Keratinocyte (primary cell): ENCODE results near the gene FUT8. TPM values are rescaled to one million over a fixed set of nuclear protein-coding genes. Genes with fewer than 3 reads are reported as not detected.

ENCODE experiments used
- DNase-seq: peaks from one replicate; pipeline ENCODE4 v3.0.0-alpha.2; 2011; ENCODE audit warnings: low read depth, missing footprints, low spot score
- FAIRE-seq: peaks from 2 replicates; lab custom pipeline; 2011; peaks lifted over from hg19 to GRCh38; lab: Jason Lieb, UNC
- H2AFZ ChIP-seq: 2 replicates; pipeline ENCODE4 v1.6.0; 2012; ENCODE audit warnings: low read length, control low read depth, inconsistent platforms; ENCODE audit not compliant: control insufficient read depth
- H3K27ac ChIP-seq: 2 replicates; pipeline ENCODE4 v1.5.1; 2011; ENCODE audit warnings: low read length; ENCODE audit not compliant: control insufficient read depth, insufficient read depth
- H3K27me3 ChIP-seq: 3 replicates; pipeline ENCODE4 v1.6.0; 2011; ENCODE audit warnings: low read length; ENCODE audit not compliant: control insufficient read depth, insufficient read depth; ENCODE audit errors: extremely low read depth
- H3K36me3 ChIP-seq, 2 experiments: 2 replicates in 1 of 2; 3 replicates in 1 of 2; pipeline ENCODE4 v1.5.1; 2011; ENCODE audit warnings: low read length in 2 of 2, mild to moderate bottlenecking in 1 of 2; ENCODE audit not compliant: control insufficient read depth in 2 of 2, insufficient read depth in 2 of 2; ENCODE audit errors: extremely low read depth in 1 of 2
- H3K4me1 ChIP-seq: 3 replicates; pipeline ENCODE4 v1.5.1; 2011; ENCODE audit warnings: low read length; ENCODE audit not compliant: control insufficient read depth, insufficient read depth; ENCODE audit errors: extremely low read depth
- H3K4me2 ChIP-seq: 3 replicates; pipeline ENCODE4 v1.6.0; 2011; ENCODE audit warnings: low read depth, low read length; ENCODE audit not compliant: control insufficient read depth, insufficient read depth; ENCODE audit errors: extremely low read depth
- H3K4me3 ChIP-seq, 3 experiments: fragments of 200-600 bp in 1 of 3; sonication (generic) in 1 of 3; 2 replicates in 2 of 3; 3 replicates in 1 of 3; pipeline ENCODE4 v1.5.1; 2011 to 2016; ENCODE audit warnings: low read length in 3 of 3, mild to moderate bottlenecking in 3 of 3, control low read depth in 2 of 3, inconsistent platforms in 1 of 3, low read depth in 1 of 3, mixed read lengths in 1 of 3, mixed run types in 1 of 3, moderate library complexity in 1 of 3; ENCODE audit not compliant: control insufficient read depth in 2 of 3, insufficient read depth in 2 of 3; ENCODE audit errors: extremely low read depth in 1 of 3
- H3K79me2 ChIP-seq: 2 replicates; pipeline ENCODE4 v1.6.0; 2012; ENCODE audit warnings: low read length; ENCODE audit not compliant: control insufficient read depth, insufficient read depth
- H3K9ac ChIP-seq: 3 replicates; pipeline ENCODE4 v1.6.0; 2011; ENCODE audit warnings: low read length; ENCODE audit not compliant: control insufficient read depth, insufficient read depth; ENCODE audit errors: extremely low read depth
- H3K9me1 ChIP-seq: 3 replicates; pipeline ENCODE4 v1.6.0; 2011; ENCODE audit warnings: low read length; ENCODE audit not compliant: control insufficient read depth, insufficient read depth; ENCODE audit errors: extremely low read depth
- H3K9me3 ChIP-seq: 2 replicates; pipeline ENCODE4 v1.5.1; 2012; ENCODE audit warnings: low read depth, low read length; ENCODE audit not compliant: control insufficient read depth
- H4K20me1 ChIP-seq: 3 replicates; pipeline ENCODE4 v1.6.0; 2011; ENCODE audit warnings: low read length; ENCODE audit not compliant: control insufficient read depth, insufficient read depth; ENCODE audit errors: extremely low read depth
- EZH2 ChIP-seq: IDR thresholded peaks from one replicate; pipeline ENCODE4 v1.6.1; 2012; ENCODE audit warnings: inconsistent platforms, mild to moderate bottlenecking, low read length, moderate library complexity
- dilution Hi-C: fragments of 300-500 bp; cut with MboI; formaldehyde crosslinking; loops from one replicate; pipeline ENCODE4 v1.7.0; 2020; ENCODE audit warnings: low sequenced_read_pairs; ENCODE audit not compliant: extremely low pct_ligation_motif_present
- polyA plus RNA-seq, 5 experiments: library from polyadenylated mRNA; depleted of rRNA in 3 of 5; stranded (reverse) in 3 of 5; stranded (forward) in 1 of 5; unstranded in 1 of 5; fragments of >200 nt; gene quantifications; 1 replicate in 1 of 5; 2 replicates in 3 of 5; 3 replicates in 1 of 5; pipeline versions ENCODE4 v1.2.1 to v1.2.3, GENCODE V29; 2011 to 2012; ENCODE audit warnings: missing spikeins in 2 of 5, low read depth in 1 of 5, low replicate concordance in 1 of 5
- TF ChIP-seq, protein P1 (sequence below), 3 experiments: IDR thresholded peaks in 1 of 3; conservative IDR thresholded peaks in 1 of 3; optimal IDR thresholded peaks in 1 of 3; 2 replicates in 2 of 3; 3 replicates in 1 of 3; pipeline versions ENCODE3 to v1.5.1; 2011; ENCODE audit warnings: low read length in 3 of 3, mild to moderate bottlenecking in 3 of 3, moderate library complexity in 2 of 3, control low read depth in 1 of 3, inconsistent platforms in 1 of 3; ENCODE audit not compliant: insufficient read depth in 2 of 3; ENCODE audit errors: extremely low read depth in 1 of 3

Gene FUT8
- polyA plus RNA-seq, 1 donor (not counting 4 experiments of a cell fraction or from before 2014, with no cell fraction given) = 12.5 TPM

DNA sequence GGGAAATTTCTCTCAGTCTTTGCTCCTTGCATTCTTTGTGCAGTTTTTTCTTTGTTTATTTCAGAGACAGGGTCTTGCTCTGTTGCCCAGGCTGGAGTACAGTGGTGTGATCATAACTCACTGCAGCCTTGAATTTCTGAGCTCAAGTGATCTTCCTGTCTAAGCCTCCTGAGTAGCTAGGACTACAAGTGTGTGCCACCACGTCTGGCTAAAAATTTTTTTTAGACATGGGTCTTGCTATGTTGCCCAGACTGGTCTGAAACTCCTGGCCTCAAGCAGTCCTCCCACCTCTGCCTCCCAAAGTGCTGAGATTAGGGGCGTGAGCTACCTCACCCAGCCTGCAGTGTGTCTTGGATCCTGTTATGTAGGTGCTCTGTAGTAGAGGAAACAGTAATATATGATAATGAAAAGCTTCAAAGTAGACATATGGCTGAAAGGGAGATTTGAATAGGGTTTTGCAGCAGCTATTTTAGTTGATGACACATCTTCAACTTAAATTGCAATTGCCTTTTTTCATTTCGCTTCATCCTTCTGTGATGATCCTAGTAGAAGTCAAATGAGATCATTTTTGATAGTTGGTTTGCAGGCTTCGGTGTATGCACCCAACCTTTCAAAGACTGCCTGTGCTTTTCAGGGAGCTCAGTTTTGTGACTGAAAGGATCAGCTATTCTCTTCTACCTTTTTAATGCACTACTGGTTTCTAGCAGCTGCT, 75.4 kb downstream of the FUT8 start:
- H3K36me3 ChIP-seq = no peaks in the 10 kb centered on the region
- TF ChIP-seq, protein P1, sequence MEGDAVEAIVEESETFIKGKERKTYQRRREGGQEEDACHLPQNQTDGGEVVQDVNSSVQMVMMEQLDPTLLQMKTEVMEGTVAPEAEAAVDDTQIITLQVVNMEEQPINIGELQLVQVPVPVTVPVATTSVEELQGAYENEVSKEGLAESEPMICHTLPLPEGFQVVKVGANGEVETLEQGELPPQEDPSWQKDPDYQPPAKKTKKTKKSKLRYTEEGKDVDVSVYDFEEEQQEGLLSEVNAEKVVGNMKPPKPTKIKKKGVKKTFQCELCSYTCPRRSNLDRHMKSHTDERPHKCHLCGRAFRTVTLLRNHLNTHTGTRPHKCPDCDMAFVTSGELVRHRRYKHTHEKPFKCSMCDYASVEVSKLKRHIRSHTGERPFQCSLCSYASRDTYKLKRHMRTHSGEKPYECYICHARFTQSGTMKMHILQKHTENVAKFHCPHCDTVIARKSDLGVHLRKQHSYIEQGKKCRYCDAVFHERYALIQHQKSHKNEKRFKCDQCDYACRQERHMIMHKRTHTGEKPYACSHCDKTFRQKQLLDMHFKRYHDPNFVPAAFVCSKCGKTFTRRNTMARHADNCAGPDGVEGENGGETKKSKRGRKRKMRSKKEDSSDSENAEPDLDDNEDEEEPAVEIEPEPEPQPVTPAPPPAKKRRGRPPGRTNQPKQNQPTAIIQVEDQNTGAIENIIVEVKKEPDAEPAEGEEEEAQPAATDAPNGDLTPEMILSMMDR (optimal IDR thresholded peaks at IDR 0.05 in 1 of 3, IDR thresholded peaks at IDR 0.05 in 1 of 3, conservative IDR thresholded peaks at IDR 0.05 in 1 of 3; ENCODE audit: extremely low read depth in 1 of 3, insufficient read depth in 2 of 3, low read length in 3 of 3) = no peak
- no peak for TF ChIP-seq EZH2
- H3K9me1 ChIP-seq = no peaks in the 10 kb centered on the region
- no peak overlapping the region for H3K4me3 ChIP-seq
- FAIRE-seq (no peak), DNase-seq (no peak)
- no peaks in the 10 kb centered on the region for H4K20me1 ChIP-seq
- H3K4me1 ChIP-seq = no peaks in the 10 kb centered on the region
- H3K9ac ChIP-seq = no peak overlapping the region
- no peak overlapping the region for H2AFZ ChIP-seq
- dilution Hi-C loops = no loop called here
- no peaks in the 10 kb centered on the region for H3K27me3 ChIP-seq
- no peak overlapping the region for H3K27ac ChIP-seq
- no peak overlapping the region for H3K4me2 ChIP-seq
- H3K79me2 ChIP-seq = no peaks in the 10 kb centered on the region
- no peaks in the 10 kb centered on the region for H3K9me3 ChIP-seq

DNA sequence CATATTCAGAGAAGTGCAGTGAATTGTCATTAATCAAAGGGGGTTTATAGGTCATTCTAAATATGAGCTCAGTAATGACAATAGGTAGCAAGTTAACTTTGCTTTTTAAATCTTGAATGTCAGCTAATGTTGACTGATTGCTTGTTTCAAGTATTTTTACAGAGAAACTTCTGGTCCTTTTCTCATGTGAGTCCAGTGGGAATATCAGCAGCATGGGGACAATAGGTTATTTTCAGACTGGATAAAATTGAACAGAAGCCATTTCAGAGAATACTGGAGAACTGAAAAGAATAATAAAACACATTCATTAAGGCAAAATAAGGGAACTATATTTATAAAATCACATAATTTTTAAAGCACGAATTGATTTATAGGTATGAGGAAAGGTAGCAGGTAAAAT, 78.7 kb downstream of the FUT8 start:
- Histone ChIP-seq H3K9me1 (no peaks in the 10 kb centered on the region), H3K4me2 (no peak overlapping the region), H3K36me3 (no peaks in the 10 kb centered on the region), H3K27me3 (no peaks in the 10 kb centered on the region), H3K9ac (no peak overlapping the region), H3K79me2 (no peaks in the 10 kb centered on the region), H4K20me1 (no peaks in the 10 kb centered on the region), H3K4me3 (no peak overlapping the region), H3K9me3 (no peaks in the 10 kb centered on the region), H2AFZ (no peak overlapping the region), H3K4me1 (no peaks in the 10 kb centered on the region), H3K27ac (no peak overlapping the region)
- FAIRE-seq (no peak), DNase-seq (no peak)
- dilution Hi-C loops = no loop called here
- TF ChIP-seq EZH2 = no peak
- TF ChIP-seq, protein P1 (optimal IDR thresholded peaks at IDR 0.05 in 1 of 3, IDR thresholded peaks at IDR 0.05 in 1 of 3, conservative IDR thresholded peaks at IDR 0.05 in 1 of 3; ENCODE audit: extremely low read depth in 1 of 3, insufficient read depth in 2 of 3, low read length in 3 of 3) = no peak
